Inflammatory macrophage treated with lipopolysaccharide for 4 hours (primary cell): ENCODE results near the gene STAMBPL1.
A peak's percentile ranks its signal among the peaks of the same experiment; 100 is the strongest.

Experiments
- DNase-seq: peaks from one replicate; pipeline ENCODE4 v3.0.0-alpha.2; 2020

Gene STAMBPL1

DNA sequence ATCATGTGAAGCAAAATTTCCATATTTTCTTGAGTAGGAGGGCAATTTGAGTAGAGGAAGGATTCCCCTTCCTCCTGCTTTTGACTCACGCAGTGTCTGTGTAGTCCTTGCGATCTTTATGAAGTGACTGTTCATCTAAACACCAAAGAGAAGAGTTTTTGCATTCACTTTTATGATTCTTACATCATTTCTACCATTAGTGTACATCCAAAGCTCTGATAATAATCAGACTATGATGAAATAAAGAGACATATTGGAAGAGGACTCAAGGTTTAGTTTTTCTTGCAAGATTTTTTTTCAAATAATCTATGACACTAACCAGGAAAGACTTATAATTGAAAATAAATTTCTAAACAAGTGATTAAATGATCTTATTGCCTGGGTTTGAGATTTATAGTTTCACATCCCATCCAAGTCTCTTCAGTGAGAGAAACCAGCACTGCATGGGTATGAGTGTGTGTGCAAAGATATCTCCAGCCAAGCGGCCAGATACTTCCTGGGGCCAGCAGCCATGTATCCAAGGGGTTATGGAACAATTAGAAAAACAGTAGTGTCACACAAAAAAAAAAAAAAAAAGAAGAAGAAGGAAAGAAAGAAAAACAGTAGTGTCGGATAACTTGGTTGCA, 74.5 kb downstream of the STAMBPL1 start:
- no peak for DNase-seq

DNA sequence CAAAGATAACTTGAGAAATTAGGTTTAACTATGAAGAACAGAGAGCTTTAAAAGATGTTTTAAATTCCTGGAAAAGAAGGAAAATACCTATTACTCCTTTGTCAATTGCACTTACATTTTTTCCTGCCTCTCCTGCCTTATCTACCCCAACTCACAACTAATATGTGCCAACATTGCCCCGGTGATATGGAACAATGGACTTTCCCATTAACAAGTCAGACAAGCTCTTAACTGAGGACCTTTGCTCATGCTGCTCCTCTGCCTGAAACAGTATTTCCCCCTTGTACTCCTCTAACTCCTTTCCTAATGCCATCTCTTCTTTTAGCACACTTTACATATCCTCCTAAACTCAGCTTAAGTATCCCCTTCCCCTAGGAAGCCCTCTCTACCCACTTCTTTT, 77.3 kb downstream of the STAMBPL1 start:
- DNase-seq: no peak

DNA sequence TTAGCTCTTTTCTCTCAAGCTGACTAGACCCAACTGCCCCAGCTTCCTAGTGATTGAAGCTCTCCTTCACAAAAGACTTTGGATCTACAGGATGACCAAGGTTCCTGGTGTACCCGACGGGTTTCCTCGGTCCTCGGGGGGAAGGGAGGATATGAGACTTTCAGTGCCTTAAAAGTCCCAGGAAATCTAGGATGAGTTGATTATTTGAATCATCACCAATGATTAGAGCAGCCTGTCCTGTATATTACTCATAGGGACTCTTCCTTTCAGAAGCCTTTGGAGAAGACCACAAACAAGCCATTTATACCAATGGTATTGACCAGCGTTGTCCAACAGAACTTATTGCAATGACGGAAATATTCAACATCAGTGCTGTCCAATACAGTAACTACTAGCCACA, 78.7 kb downstream of the STAMBPL1 start:
- DNase-seq: no peak

GRCh38 chr10:88960802-88961201, 80.8 kb downstream of the STAMBPL1 start:
- no peak for DNase-seq

DNA sequence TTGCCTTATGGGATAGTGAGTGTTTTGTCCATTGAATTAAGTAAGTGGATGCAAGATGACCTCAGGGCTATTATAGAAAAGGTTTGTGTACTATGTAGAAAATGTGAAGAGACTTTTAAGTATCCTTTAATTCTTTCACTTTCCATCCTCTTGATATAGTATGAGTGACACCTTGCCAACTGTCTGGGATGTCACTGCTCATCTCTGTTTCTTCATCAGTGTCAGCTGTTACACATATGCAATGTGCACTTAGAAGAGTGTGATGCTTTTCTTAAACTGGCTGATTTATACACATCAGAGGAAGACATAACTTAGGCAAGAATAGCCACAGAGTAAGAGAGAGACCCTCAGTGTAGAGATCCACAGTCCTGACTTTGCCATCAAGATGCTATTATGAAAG, 81.2 kb downstream of the STAMBPL1 start:
- peak; percentile 33 for DNase-seq

GRCh38 chr10:88962336-88962735, 82.3 kb downstream of the STAMBPL1 start:
- peak; percentile 20 for DNase-seq

DNA sequence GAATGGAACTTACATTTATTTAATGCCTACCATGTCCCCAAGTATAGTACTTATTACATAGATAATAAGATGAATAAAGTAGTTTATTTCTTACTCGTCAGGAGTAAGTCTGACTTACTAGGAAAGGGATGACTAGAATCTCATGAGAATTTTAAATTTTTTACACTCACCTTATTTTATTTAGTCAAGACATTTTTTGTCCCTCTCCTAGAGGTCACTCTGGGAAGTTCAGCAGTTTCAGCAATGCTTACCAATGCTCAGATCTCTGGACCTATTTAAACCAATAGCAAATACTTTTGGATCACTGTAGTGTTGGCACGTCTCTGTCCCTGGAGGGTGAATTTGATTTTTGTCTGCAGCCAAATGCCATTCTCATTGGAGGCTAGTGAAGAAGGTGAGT, 83.3 kb downstream of the STAMBPL1 start:
- no peak for DNase-seq

- DNase-seq: no peak
These were observed 84.3 kb downstream of the STAMBPL1 start for GRCh38 chr10:88964360-88964759.

- DNase-seq: no peak
These were observed 84.9 kb downstream of the STAMBPL1 start for GRCh38 chr10:88964869-88965415.

- no peak for DNase-seq
These were observed 86.8 kb downstream of the STAMBPL1 start for GRCh38 chr10:88966797-88967196.

GRCh38 chr10:88968391-88968790, 88.3 kb downstream of the STAMBPL1 start:
- DNase-seq: no peak

DNA sequence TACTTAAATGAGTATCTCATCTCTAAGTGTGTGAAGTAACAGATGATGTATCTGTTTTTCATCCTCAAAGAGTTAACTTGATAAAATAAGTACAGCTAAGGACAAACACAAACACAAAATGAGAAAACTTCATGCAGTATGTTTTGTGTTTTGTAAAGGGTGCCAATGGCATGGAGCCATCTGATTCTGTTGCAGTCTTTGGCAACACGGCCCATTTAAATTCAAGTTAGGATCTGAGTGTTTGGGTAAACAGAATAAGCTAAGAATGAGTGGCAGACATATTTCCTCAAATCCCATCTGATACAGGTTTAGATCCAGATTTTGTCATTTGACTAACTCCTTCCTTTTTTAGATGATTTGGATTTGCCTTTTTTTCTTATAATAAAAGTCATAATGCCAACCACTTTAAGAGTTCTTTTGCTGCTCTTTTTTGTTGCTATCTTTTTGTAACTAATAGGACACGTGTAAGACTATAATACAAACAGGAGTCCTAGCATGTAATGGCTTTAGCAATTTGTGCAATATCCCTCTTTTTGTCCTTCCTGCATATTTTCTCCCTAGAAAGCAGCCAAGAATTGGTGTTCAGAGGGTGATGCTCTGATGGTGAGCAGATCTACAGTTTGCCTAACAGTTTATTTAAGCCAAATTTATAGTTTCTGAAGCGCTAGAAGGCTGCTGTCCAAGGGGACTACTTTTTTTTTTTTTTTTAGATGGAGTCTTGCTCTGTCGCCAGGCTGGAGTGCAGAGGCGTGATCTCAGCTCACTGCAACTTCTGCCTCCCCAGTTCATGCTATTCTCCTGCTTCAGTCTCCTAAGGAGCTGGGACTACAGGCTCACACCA, 91.4 kb downstream of the STAMBPL1 start:
- DNase-seq: no peak
